OCI-LY3 (cell line): ENCODE results near the gene ZNF70.

Source experiments
- CTCF ChIP-seq: fragments of 200-600, 300-600 bp; sonication (generic); IDR thresholded peaks from 2 replicates; pipeline ENCODE4 v1.5.1; 2014; ENCODE audit warnings: antibody characterized with exemption, low read length, low read depth
- EZH2phosphoT487 ChIP-seq: fragments of 200-600 bp; shearing (Covaris generic); IDR thresholded peaks from 2 replicates; pipeline ENCODE4 v1.6.1; 2018; ENCODE audit warnings: antibody characterized with exemption, mixed run types, low read depth

GRCh38 chr22:23696326-23696851 lies 54.5 kb downstream of the ZNF70 start:
- TF ChIP-seq CTCF (no peak), EZH2phosphoT487 (no peak)
